Testis (tissue), 3 donors: ENCODE data around the gene NKD1. TPM values are rescaled to one million over a fixed set of nuclear protein-coding genes. Genes with fewer than 3 reads are reported as not detected.

Source experiments
- DNase-seq: peaks from one replicate; pipeline ENCODE4 v3.0.0-alpha.2; 2019
- H3K27ac ChIP-seq, 2 donors: fragments of 200-600 bp; sonication (generic); one replicate each; pipeline ENCODE4 v1.5.1; 2019
- H3K27me3 ChIP-seq: fragments of 200-600 bp; sonication (generic); one replicate; pipeline ENCODE4 v1.5.1; 2019
- H3K36me3 ChIP-seq: fragments of 200-600 bp; sonication (generic); one replicate; pipeline ENCODE4 v1.5.1; 2017; ENCODE audit warnings: low read depth; ENCODE audit errors: missing control alignments
- H3K4me1 ChIP-seq: fragments of 200-600 bp; sonication (generic); one replicate; pipeline ENCODE4 v1.5.1; 2019
- H3K4me3 ChIP-seq, 2 donors: fragments of 200-600 bp; sonication (generic); one replicate each; pipeline ENCODE4 v1.5.1; 2017 to 2019
- H3K9me3 ChIP-seq: fragments of 200-600 bp; sonication (generic); one replicate; pipeline ENCODE4 v1.5.1; 2017
- CTCF ChIP-seq, 3 experiments: fragments of 450-650 bp in 2 of 3; fragments of 200-600 bp in 1 of 3; sonication (generic) in 1 of 3; IDR thresholded peaks; one replicate each; pipeline ENCODE4 v1.5.1; 2016 to 2019; ENCODE audit warnings: antibody characterized with exemption in 3 of 3, mild to moderate bottlenecking in 2 of 3, moderate library complexity in 1 of 3
- POLR2A ChIP-seq: fragments of 450-650 bp; IDR thresholded peaks from one replicate; pipeline ENCODE4 v1.6.1; 2017; ENCODE audit warnings: antibody characterized with exemption, mild to moderate bottlenecking, moderate library complexity
- WGBS, 2 donors: methylation state at CpG; one replicate each; pipeline ENCODE4 v1.1.5; 2018; 5-methylcytosine and 5-hydroxymethylcytosine counted together
- intact Hi-C: fragments of 100-400 bp; cut with DNase I; formaldehyde crosslinking; loops from one replicate; pipeline ENCODE4 v1.15.1; 2023; ENCODE audit warnings: low total_unique reads
- polyA plus RNA-seq: library from polyadenylated mRNA; stranded (reverse); fragments of 350-450 nt; fragmentation: Illumina TruSeq; extraction: RNeasy Lipid Tissue Mini Kit (QIAGEN cat#74804); gene quantifications from one replicate; pipeline ENCODE4 v1.2.3, GENCODE V29; 2014; ENCODE audit warnings: low read depth, low replicate concordance; ENCODE audit not compliant: insufficient read depth
- total RNA-seq, 2 donors: library from RNA; depleted of rRNA; stranded (reverse); fragments of >200 nt; gene quantifications; one replicate each; pipeline ENCODE4 v1.2.3, GENCODE V29; 2016

Gene NKD1
- total and polyA plus RNA-seq, 3 donors from 2014 or later: 5.9 to 14.4 (median 8.4) TPM

- Histone ChIP-seq H3K36me3 (no peaks in the 10 kb centered on the region), H3K27me3 (no peaks in the 10 kb centered on the region), H3K4me1 (no peaks in the 10 kb centered on the region), H3K4me3 (no peak overlapping the region), H3K27ac (no peak overlapping the region), H3K9me3 (no peaks in the 10 kb centered on the region)
- DNase-seq: no peak
- no peak for TF ChIP-seq POLR2A
- TF ChIP-seq CTCF (IDR thresholded peaks at IDR 0.05): no peak
- intact Hi-C loops: no loop called here
- WGBS, 2 donors: 87 to 95% methylated on average over 6 of the region's 6 CpGs
Measured at GRCh38 chr16:50532576-50532975, 15.6 kb upstream of the NKD1 start.

- Histone ChIP-seq H3K27me3 (no peaks in the 10 kb centered on the region), H3K9me3 (no peaks in the 10 kb centered on the region), H3K36me3 (no peaks in the 10 kb centered on the region), H3K4me3 (no peak overlapping the region), H3K4me1 (no peaks in the 10 kb centered on the region), H3K27ac (no peak overlapping the region)
- 90 to 92% methylated on average over 2 to 4 of the region's 4 CpGs for WGBS, 2 donors
- no peak for DNase-seq
- intact Hi-C loops: no loop called here
- TF ChIP-seq POLR2A: no peak
Measured at GRCh38 chr16:50533317-50533716, 14.9 kb upstream of the NKD1 start.

- Histone ChIP-seq H3K9me3 (no peaks in the 10 kb centered on the region), H3K36me3 (no peaks in the 10 kb centered on the region), H3K27me3 (no peaks in the 10 kb centered on the region), H3K27ac (no peak overlapping the region), H3K4me3 (no peak overlapping the region), H3K4me1 (no peaks in the 10 kb centered on the region)
- intact Hi-C loops: no loop called here
- DNase-seq: no peak
- TF ChIP-seq CTCF (IDR thresholded peaks at IDR 0.05) (no peak), POLR2A (no peak)
- 75 to 79% methylated on average over 4 of the region's 4 CpGs for WGBS, 2 donors
Measured at GRCh38 chr16:50534091-50534490, 14.1 kb upstream of the NKD1 start.

GRCh38 chr16:50534556-50534955 is 13.6 kb upstream of the NKD1 start:
- no peak for DNase-seq
- Histone ChIP-seq H3K4me3 (no peak overlapping the region), H3K9me3 (no peaks in the 10 kb centered on the region), H3K27me3 (no peaks in the 10 kb centered on the region), H3K4me1 (no peaks in the 10 kb centered on the region), H3K36me3 (no peaks in the 10 kb centered on the region), H3K27ac (no peak overlapping the region)
- intact Hi-C loops: no loop called here
- 66 to 77% methylated on average over 9 to 10 of the region's 10 CpGs for WGBS, 2 donors
- TF ChIP-seq CTCF (IDR thresholded peaks at IDR 0.05): no peak
- no peak for TF ChIP-seq POLR2A

GRCh38 chr16:50534958-50535357 is 13.2 kb upstream of the NKD1 start:
- DNase-seq: no peak
- no peaks in the 10 kb centered on the region for H3K9me3 ChIP-seq
- H3K27ac ChIP-seq: no peak overlapping the region
- H3K4me1 ChIP-seq: no peaks in the 10 kb centered on the region
- WGBS, 2 donors: 55 to 70% methylated on average over 2 of the region's 2 CpGs
- no peaks in the 10 kb centered on the region for H3K36me3 ChIP-seq
- H3K27me3 ChIP-seq: no peaks in the 10 kb centered on the region
- no peak overlapping the region for H3K4me3 ChIP-seq
- no peak for TF ChIP-seq CTCF (IDR thresholded peaks at IDR 0.05)
- no peak for TF ChIP-seq POLR2A
- intact Hi-C loops: no loop called here
